Activated T-cell treated with anti-CD3 and anti-CD28 coated beads, Interleukin-2, amount 50 U/mL, for 48 hours (primary cell): ENCODE data around the gene REC114.
"Not testable (repeated sequence)": the region's sequence is repeated elsewhere in the genome, so short reads cannot be mapped to it uniquely, and the experiment has no call there.

Source experiments
- DNase-seq, 2 experiments: peaks; one replicate each; pipeline ENCODE4 v3.0.0-alpha.2; 2020

The REC114 gene, protein sequence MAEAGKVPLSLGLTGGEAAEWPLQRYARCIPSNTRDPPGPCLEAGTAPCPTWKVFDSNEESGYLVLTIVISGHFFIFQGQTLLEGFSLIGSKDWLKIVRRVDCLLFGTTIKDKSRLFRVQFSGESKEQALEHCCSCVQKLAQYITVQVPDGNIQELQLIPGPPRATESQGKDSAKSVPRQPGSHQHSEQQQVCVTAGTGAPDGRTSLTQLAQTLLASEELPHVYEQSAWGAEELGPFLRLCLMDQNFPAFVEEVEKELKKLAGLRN

DNA sequence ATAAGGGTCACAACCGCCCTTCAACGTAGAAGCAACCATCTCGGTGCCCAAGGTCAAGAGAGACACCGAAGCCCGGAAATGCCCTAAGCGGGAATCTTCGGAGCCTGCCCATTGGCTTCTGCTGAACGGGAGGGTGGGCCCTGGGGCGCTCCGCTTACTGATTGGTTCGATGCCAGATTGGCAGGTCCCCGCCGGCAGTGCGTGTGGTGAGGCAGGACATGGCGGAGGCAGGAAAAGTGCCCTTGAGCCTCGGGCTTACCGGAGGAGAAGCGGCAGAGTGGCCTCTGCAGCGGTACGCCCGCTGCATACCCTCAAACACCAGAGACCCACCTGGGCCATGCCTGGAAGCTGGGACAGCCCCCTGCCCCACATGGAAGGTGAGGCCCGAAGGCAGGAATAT is at the start of gene REC114:
REC114 (plus strand) TSS at position 197 of the 400 bp plus-strand sequence; CDS start at position 219, 22 bp downstream.
- DNase-seq = no peak

DNA sequence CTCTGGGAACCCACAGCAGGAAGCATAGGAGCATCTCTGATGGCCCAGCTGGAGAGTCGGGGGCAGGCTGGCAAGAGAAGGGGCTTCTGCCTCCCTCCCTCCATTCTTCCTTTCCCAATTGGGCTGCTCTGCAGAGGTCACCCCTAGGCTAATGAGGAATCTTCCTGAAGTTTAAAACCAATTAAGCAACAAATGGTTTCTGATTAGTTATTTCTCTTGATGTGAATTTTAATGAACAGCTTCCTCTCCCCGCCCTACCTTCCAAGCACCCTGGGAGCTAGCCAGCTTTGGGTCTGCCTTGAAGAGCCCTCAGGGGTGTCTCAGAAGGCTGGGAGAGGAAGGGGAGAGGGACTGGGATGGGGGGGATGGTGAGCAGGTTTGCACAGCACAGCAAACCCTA is 49.6 kb upstream of the REC114 start:
- DNase-seq = no peak

DNA sequence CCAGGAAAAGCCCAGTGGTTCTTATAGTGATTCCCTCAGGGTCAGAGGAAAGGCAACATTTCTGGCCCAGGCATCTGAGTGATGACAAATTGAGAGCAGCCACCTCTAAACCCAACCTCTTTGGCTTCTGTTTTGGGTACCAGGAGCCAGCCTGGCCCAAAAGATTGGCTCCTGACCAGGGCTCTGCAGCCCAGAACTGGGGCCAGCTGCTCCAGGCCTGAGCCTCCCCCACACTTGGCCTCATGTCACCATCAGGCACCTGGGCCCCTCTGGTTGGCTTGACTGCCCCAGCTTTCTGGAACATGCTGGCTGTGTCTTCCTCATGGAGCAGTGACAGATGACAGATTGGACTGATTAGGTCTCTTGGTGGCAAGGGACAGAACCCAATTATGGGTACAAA is 48.2 kb upstream of the REC114 start:
- DNase-seq = no peak

DNA sequence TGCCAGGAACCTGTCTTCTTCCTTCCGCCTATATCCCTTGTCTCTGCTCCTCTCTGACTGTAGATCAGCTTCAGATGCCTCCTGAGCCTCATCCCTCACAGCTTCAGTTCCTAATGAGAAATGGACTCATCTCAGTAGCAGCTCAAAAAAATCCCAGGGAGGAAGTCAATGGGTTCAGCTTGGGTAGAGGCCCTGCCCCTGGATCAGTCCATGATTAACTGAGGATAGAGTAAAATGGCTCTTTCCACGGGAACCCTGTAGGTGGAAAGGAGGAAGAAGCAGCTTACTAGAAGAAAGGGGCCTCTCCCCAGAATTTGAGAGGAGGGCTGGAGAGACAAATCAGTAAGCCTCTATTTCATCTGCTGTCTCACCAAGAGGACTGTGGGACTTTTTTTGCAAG is 47.3 kb upstream of the REC114 start:
- DNase-seq = no peak

DNA sequence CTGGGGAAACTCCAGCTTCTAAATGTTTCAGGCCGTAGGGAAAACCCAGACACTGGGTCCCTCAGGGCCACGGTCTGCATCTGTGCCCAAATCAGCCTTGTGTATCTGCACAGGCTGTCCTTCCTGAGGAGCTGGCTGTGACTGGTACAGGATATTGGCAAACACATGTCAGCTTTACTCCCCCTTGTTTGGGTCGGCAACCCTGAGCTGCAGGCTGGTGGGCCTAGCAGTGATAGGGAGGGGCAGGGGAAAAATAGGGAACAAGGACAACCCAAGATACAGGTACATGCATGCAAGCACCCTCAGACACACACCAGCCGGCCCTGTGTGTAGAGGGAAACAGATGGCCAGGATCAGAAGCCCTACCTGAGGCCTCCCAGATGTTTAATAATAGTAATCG is 45.5 kb upstream of the REC114 start:
- no peak for DNase-seq

DNA sequence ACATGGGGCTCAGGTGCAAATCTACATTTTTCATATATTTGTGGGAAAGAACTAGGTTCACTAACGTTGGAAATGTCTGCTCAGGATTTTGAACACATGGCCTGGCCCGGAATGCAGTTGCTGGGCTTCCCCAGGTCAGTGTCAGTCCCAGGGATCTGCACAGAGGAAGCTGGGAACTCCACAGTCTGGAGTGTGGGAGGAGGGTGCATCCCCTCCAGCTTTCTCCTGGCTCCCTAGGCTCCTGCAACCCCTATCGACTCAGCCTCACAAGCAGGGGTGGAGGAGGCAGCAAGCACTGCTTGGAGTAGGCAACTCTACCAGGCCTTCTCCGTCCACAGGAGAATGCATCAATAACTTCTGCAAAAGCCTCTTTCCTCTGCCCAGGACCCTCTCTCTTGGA is 44.1 kb upstream of the REC114 start:
- DNase-seq = no peak

DNA sequence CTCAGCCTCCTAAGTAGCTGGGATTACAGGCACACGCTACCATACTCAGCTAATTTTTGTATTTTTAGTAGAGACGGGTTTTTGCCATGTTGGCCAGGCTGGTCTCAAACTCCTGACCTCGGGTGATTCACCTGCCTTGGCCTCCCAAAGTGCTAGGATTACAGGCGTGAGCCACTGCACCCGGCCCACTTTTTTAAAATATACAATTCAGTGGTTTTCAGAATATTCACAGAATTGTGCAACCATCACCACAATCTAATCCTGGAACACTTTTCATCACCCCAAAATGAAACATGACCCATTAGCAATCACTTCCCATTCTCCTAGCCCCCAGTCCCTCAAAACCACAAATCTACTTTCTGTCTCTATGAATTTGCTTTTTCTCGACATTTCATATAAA is 42.7 kb upstream of the REC114 start:
- DNase-seq = not testable (repeated sequence)

DNA sequence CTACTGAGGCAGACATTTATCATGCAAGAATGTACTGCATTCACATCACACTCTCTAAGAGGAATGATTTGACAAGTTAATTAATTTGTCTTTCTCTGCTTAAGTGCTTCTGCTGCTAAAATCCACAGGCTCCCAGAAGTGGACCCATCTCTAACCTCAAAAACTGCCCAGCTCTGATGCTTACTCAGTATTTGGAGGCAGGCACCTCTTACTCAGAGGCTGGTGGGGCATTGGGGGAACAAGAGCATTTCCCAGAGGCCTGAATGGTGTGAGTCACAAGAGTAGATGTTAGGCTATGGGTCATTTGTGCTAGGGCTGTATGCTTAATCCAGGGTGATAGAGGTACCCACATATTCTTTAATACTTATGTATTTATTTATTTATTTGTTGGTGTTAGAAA is 39.8 kb upstream of the REC114 start:
- DNase-seq = no peak

DNA sequence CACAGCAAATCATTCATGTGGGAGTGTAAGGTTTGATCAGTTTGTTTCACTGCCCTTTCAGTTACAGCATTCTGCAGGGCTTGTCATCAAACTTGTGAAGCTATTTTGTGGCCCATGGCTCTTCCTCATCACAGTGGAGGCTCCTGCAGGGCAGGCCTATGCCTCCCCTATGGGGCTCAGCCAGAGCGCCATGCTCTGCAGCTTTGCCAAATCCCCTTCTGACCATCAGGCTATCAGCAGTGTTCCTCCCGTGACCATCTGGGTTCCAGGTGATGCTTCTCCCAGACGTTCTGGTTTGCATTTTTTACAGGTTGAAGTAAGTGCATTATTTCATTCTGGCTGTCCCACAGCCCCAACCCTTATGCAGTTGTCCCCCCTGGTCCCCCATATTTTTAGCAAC is 28.1 kb upstream of the REC114 start:
- DNase-seq = no peak

DNA sequence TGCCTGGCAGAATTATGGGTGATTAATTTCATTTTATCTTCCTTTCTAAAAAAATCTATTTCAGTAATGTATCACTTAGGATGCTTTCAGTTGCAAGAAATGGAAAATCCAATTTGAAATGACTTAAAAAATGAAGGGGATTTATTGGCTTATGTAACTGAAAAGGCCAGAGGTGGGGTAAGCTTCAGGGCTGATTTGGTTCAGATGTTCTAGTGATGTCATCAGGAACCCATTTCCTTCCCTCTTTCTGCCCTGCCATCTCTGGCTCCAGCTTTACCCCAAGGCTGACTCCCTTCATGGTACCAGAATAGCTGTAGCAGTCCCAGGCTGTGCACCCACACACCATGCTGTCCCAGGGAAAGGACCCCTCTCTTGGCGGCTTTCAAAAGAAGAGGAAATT is 18.5 kb upstream of the REC114 start:
- no peak for DNase-seq

DNA sequence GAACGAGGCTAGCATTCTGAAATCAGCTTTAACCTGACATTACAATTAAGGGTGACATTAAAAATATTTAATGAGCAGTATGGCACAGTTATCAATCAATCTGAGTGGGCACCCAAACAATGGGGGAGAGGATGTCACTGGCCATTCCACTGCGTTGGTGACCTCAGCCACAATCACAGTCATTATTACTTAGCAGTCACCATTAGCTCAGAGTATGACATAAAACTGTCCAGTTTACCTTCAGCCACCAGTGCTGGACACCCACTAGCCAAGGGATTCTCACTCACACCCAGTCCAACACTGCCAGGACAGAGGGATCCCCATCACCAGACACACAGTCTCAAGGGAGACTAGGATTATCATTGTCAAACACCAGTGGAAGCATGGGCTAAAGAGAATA is 17.5 kb upstream of the REC114 start:
- no peak for DNase-seq

DNA sequence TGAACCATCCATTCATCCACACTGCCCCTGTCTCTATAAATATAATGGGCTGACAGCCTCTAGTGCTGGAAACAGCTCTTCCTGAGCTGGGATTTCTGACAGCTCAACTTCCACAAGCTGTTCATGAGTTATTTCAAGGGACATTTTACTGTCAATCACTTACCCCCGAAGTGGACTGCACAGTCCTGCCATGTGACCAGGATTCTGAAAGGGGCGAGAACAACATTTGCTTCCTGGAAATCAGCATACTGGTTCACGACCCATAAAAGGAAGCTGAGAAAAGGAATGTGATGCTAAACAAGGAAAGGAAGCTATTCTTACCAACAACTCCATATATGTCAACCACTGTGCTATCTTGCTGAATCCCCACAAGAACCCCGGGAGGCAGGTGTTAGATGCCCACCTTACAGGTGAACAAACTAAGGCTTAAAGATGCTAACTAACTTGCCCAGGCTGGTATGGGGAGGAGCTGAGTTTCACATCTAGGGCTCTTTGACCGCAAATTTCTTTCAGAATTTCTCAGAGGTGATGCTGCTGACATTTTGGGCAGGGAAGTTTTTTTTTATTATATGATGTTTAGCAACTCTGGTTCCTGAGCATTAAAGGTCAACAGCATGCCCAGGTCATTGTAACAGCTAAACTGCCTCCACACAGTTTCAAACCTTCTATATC is 16.5 kb upstream of the REC114 start:
- DNase-seq = no peak

DNA sequence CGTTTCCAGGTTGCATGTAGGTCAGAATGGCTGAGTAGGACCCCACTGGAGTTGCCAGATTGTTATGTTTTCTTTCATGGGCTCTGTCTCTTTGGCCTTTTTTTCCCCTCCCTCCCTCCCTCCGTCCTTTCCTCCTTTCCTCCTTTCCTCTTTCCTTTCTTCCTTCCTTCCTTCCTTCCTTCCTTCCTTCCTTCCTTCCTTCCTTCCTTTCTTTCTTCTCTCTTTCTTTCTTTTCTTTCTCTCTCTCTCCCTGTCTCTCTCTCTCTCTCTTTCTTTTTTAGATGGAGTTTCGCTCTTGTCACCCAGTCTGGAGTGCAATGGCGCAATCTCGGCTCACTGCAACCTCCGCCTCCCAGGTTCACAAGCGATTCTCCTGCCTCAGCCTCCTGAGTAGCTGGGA is 11.6 kb upstream of the REC114 start:
- not testable (repeated sequence) for DNase-seq

DNA sequence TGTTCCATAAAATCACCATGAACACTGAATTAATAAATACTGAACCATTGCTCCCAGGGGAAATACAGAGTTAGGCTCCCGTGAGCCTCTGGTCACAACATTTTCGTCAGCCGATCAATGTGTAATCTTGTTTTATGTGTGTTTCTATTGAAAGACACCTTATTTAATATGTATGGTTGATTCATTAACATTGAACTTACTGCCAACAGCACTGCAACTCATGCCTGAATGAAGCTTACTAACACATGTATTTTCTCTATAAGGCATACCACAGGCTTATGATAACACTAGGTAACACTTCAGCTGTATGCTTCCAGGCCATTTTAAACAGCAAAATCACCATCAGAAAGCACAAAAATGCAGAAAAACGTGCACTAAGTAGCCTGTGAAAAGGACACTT is 9.1 kb upstream of the REC114 start:
- no peak for DNase-seq

DNA sequence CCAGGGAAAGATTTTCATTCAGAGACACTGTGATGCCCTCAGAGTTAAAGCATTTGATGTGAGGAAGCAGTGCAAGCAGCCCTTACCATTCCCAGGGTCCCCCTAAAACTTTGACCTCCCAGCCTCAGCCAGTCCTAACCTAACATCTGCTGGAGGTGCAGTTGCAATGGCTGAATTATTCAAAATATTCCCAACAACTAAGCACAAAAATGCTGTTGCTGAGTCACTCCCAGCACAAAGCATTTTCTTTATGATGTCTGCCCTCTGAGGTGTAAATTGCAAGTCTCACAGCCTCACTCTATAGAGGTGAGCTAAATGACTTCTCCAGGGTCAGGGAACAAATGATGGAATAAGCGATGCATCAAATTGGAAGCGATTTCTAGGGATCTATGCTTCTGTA is 6.4 kb upstream of the REC114 start:
- no peak for DNase-seq

DNA sequence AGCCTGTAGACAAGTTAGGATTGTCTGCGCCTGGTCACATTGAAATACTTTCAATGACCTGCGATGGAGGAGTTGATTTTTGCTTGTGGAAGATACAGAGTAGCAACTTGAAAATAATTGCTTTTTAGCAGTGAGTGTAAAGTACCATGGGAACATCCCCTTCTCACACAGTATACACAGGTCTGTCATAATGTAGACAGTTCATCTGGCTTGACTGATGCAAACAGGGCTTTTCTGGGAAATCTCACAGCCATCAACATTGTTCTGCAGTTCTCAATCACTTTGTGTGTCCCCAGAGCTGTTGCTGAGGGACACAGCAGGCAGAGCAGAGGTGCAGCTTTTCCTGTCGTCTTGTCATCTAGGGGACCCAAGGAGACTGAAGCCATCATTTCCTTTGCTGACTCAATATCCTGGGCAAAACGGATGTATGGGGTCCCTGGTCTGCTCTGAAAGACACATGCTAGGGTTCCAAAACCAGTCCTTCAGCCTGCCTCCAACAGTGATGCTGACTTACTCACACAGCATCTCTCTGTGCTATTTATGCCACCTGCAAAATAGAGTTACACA is 5.3 kb upstream of the REC114 start:
- no peak for DNase-seq

DNA sequence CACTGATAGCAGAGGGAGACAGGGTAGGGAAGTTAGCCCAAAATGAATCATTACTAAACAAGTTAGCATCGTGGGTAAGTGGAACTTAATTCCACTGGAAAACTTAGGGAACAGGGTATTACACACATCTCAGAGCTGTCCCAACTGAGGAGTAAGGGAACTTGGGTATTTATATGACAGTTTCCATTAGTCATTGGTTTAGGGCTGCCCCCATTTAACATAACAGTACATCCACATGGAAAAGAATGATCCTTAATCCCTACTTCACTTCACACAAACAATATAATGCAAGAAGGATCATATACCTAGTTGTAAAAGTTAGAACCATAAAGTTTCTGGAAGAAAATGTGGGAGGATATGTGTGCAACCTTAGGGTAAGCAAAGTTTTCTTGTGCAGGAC is 4.3 kb upstream of the REC114 start:
- no peak for DNase-seq

DNA sequence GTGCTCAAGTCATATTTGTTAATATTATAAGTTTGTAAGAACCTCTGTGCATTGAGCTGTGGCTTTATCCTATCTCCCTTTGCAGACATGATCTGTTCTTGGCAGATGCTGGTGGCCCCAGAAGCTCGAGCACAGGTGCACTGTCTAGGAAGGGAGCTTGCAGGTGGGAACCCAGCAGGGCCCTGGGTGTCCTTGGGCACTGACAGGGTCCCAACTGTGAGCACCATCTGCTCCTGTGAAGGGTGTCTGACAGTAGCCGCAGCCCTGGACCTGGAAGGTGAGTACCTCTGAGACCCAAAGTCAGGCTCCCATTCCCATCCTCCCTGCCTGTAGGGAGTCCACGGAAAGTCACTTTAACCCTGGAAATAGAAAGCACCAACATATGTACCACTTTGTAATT is 2.4 kb upstream of the REC114 start:
- no peak for DNase-seq

DNA sequence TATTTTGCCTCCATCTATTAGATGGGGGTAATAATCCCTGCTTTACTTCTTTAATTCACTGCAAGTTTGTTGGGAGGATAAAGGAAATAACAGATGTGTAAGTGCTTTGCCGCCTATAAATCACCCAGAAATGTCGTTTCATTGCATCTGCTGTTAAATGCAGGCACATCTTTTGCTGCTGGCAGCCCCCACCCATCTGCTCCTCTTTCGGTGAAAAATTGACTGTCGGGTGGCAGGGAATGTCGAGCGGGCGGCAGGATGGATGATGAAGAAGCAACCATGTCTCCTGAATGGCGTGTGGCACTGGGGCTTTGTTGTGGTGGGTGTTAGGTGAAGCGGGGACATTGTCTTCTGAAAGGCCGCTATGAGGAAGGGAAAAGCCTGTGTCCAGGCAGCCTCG is 543 bp upstream of the REC114 start:
- no peak for DNase-seq

DNA sequence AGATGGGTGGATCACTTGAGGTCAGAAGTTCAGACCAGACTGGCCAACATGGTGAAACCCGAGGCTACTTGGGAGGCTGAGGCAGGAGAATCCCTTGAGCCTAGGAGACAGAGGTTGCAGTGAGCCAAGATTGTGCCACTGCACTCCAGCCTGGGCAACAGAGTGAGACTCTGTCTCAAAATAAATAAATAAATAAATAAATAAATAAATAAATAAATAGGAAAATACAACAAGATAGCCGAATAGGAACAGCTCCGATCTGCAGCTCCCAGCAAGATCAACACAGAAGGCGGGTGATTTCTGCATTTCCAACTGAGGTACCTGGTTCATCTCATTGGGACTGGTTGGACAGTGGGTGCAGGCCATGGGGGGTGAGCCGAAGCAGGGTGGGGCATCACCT is 4.5 kb downstream of the REC114 start:
- DNase-seq = not testable (repeated sequence)

DNA sequence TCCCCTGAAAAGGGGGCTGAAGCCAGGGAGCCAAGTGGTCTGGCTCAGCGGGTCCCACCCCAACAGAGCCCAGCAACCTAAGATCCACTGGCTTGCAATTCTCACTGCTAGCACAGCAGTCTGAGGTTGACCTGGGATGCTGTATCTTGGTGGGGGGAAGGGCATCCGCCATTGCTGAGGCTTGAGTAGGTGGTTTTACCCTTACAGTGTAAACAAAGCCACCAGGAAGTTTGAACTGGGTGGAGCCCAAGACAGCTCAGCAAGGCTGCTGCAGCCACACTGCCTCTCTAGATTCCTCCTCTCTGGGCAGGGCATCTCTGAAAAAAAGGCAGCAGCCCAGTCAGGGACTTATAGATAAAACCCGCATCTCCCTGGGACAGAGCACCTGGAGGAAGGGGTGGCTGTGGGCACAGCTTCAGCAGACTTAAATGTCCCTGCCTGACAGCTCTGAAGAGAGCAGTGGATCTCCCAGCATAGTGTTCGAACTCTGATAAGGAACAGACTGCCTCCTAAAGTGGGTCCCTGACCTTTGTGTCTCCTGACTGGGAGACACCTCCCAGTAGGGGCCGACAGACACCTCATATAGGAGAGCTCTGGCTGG is 5.3 kb downstream of the REC114 start:
- DNase-seq = not testable (repeated sequence)

DNA sequence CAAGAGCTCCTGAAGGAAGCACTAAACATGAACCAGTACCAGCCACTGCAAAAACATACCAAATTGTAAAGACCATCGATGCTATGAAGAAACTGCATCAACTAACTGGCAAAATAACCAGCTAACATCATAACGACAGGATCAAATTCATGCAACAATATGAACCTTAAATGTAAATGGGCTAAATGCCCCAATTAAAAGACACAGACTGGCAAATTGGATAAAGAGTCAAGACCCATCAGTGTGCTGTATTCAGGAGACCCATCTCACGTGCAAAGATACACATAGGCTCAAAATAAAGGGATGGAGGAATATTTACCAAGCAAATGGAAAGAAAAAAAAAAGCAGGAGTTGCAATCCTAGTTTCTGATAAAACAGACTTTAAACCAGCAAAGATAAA is 7.0 kb downstream of the REC114 start:
- DNase-seq = not testable (repeated sequence)

DNA sequence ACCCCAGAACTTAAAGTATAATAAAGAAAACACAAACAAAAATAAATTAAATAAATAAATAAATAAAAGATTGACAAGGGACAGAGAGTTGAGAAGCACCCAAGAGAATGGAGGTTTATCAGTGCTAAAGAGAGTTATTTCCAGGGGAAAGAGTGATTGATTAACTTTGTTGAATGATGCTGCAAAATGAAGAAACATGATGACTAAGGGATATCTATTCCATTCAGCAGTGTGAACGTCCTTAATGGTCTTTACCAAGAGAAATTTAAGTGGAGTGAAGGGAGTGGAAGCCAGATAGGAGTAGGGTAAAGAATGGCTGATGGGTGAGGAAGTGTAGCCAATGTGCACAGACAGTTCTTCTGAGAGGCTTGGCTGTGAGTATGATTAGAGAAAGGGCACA is 11.1 kb downstream of the REC114 start:
- DNase-seq = no peak

DNA sequence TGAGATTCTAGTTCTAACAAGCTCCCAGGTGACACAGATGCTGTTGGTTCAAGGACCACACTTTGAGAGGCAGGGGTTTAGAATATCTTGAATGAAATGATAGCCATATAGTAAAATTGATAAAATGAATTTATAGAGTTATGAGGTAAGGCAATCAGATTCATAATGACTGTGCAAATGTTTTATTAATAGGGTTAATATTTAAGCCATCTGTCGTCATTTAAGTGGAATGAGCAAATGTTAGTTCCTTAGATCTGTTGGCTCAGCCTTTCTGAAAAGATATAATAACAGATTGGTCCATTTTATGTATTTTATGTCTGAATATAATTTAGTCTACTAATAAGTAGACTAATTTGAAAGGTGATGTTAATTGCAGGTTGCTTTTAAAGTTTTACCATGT is 12.9 kb downstream of the REC114 start:
- DNase-seq = no peak
